Pericardium fibroblast (primary cell): ENCODE measurements around the gene CHRNB1. TPM values are rescaled to one million over a fixed set of nuclear protein-coding genes. Genes with fewer than 3 reads are reported as not detected.

ENCODE experiments used
- total RNA-seq: library from RNA; depleted of rRNA; stranded (reverse); fragments of >200 nt; gene quantifications from 2 replicates; pipeline ENCODE4 v1.2.3, GENCODE V29; 2015

The CHRNB1 gene, protein sequence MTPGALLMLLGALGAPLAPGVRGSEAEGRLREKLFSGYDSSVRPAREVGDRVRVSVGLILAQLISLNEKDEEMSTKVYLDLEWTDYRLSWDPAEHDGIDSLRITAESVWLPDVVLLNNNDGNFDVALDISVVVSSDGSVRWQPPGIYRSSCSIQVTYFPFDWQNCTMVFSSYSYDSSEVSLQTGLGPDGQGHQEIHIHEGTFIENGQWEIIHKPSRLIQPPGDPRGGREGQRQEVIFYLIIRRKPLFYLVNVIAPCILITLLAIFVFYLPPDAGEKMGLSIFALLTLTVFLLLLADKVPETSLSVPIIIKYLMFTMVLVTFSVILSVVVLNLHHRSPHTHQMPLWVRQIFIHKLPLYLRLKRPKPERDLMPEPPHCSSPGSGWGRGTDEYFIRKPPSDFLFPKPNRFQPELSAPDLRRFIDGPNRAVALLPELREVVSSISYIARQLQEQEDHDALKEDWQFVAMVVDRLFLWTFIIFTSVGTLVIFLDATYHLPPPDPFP
- 3.7 and 6.7 TPM in 2 replicates for total RNA-seq

DNA sequence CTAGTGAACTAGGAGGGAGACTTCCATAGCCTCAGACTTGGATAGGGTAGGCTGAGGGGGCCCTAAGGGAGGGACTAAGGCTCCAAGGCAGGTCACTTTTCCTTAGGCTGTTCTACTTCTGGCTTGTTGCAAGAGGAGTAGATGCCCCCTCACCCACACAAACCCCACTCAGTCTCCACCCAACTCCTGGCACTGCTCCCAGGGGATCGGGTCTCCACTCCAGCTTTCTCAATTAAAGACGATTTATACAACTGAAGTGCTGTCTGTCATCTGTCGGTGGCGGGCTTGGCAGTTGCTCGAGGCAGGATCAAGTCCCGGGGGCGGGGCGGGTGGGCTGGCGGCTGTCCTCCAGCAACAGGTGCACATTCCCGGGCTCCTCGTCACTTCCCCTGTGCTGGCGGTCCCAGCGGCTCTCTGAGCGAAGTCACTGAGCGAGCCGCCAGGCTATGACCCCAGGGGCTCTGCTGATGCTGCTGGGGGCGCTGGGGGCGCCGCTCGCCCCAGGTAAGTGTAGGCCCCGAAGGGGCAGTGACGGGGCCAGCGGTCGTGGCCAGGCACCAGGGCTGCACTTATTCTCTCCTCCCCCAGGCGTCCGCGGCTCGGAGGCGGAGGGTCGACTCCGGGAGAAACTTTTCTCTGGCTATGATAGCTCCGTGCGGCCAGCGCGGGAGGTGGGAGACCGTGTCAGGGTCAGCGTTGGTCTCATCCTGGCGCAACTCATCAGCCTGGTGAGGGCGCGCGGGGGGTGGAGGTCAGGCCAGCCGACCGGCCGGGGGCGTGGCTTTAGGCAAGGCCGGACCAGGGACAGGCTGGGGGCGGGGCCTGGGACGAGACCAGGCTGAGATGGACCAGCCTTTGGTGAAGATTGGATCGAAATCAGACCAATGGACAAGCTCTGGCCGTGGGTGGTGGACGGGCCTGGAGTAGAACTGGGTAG, at the start of gene CHRNB1:
CHRNB1 (plus strand) TSS at position 380 of the 937 bp plus-strand sequence; CDS start at position 447, 67 bp downstream.

DNA sequence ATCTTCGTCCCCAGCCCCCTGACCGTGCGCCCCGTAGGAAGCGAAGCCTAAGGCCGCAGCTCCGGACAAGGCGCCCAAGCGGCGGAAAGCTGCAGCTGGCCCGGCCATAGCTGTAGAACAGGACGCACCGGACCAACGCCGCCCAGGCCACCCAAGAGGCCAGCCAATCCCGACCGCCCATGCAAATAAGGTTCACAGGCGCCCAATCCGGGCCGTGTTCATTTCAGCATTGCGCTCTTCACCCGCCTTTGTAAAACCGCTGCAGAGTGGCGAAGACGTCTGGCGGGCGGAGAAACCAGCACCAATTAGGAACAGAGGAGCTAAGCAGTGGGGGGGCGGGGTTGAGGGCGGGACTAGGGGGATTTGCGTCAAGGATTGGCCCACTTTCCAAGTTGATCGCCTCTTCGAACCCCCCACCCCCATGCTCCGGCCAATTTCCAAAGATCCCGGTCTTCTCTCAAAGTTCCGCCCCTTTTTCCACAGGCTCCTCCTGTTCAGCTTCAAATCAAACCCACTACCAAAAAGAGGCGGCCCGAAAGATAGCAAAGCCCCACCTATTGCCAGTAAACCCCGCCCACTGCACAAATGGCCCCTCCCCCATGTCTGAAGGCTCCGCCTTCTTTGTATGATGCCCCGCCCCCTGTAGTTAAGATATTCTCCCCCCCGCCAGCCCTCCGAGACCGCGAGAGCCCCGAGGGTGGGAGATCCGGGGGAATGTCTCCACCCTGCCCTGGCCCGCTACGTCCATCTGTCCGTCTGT, 40.7 kb upstream of the CHRNB1 start, which contains the start of gene TMEM256:
TMEM256 (minus strand) TSS at position 121 of the 760 bp plus-strand sequence; CDS start at position 108, 13 bp downstream.

GRCh38 chr17:7407485-7408251, 37.2 kb upstream of the CHRNB1 start, which contains the start of gene NLGN2:
Gene NLGN2 (plus strand): TSS chr17:7407845. CDS start chr17:7408256, 411 bp downstream.

GRCh38 chr17:7419819-7420610, 24.8 kb upstream of the CHRNB1 start, which contains the start of gene SPEM1:
Gene SPEM1 (plus strand): TSS chr17:7420324. CDS start chr17:7420385, 61 bp downstream.

DNA sequence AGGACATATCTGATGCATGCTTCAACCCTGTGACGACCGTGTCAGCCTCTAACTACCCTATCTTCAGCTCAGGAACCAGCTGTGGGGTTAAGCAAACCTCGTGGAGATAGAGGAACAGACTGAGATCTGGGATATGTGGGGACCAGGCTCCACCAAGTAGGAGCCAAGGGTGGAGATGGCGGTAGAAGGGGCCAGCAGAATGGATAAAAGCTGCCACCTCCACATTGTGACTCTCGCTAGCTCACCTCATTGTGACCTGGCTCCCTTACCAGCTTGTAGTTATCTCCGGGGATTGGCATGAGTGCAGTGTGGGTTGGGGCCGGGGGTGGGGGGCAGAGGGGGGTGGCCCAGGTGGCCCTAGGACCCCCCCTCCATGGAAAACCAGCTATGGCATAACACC, 19.5 kb upstream of the CHRNB1 start, which contains the start of gene SPEM2:
SPEM2 (plus strand) TSS at position 301 of the 400 bp plus-strand sequence; CDS start at position 374, 73 bp downstream.

DNA sequence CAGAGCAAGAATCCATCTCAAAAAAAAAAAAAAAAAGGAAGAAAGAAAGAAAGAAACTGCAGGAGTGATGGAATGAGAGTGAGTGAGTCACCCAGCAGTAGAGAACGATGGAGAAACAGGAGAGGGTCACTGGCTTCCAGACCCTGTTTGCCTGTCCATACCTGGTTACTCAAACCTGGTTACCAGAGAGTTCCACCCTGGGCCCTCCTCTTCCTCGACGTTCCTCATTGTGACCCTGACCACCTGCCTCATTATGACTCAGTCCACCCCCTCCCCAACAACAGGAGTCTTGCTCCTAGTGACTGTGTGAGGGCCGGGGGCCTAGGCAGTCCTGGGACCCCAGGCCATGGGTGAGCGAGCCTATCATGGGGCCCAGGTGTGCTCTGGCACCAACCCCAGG, 16.3 kb upstream of the CHRNB1 start, which contains the start of gene SPEM3:
SPEM3 (plus strand) TSS at position 301 of the 400 bp plus-strand sequence; CDS start at position 347, 46 bp downstream.

GRCh38 chr17:7439462-7440112, 5.3 kb upstream of the CHRNB1 start, which contains the start of gene FGF11:
Gene FGF11 (plus strand): TSS chr17:7439512. CDS start chr17:7439621, 109 bp downstream.

DNA sequence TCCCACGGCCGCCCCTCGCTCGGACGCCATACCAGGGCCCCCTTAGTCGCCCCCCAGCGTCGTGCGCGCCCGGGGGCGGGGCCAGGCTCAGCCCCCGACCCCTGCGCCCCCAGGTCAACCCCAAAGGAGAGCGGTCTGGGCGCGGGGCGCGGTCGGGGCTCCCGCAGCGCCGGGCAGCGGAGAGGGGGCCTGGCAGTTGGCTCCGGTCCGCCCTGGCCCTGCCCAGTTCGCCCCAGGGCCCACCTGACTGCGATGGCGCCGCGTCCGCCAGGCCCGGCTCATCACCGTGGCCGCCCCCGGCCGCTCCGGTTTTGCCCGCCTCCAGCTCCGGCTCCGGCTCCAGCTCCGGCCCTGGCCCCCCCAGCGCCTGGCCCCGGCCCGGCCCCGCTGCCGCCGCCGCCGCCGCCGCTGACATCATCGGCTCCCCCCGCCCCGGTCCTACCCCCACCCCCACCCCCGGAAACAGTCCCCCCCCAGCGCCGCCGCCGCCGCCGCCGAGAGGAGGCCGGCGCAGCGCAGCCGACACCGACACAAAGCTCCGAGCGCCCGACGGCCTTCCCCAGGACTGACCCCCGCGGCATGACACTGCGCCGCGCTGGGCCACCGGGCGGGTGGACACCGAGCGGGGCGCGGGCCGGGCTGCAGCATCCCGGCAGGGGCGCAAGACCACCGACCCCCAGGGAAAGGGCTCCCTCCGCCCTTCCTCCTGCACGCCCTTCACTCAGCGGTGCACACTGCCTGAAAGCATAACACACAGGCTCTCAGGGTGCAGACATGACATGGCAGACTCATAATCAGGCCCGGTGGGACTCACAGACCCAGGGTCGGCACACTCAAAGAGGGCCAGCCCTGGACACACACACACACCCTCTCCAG, 34.6 kb downstream of the CHRNB1 start, which contains the start of gene ZBTB4:
ZBTB4 (minus strand) TSS at position 419 of the 876 bp plus-strand sequence. CDS start 12,830 bp downstream, outside the sequence.

DNA sequence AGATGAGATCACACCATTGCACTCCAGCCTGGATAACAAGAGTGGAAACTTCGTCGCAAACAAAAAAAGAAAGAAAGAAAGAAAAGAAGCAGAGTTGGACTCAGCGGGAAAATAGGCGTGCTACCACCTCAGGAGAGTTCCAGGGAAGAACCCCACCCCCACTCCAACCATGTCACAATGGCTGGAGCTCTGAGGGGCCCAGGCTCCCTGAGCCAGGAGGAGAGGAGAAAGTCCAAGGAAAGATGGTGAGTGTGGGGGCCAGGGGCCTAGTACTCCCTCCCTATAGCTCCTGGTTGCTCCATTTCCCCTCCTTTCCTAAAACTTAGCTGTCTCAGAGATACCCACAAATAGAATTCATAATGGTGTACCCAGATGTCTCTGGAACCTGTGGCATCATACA, 36.4 kb downstream of the CHRNB1 start, which contains the start of gene SLC35G6:
SLC35G6 (plus strand) TSS at position 172 of the 400 bp plus-strand sequence; CDS start at position 243, 71 bp downstream.

GRCh38 chr17:7484067-7484918, 39.4 kb downstream of the CHRNB1 start, which contains the start of gene POLR2A:
Gene POLR2A (plus strand): TSS chr17:7484366.

Other genes starting within 250 kb of the CHRNB1 start
- 8.5 and 13.6 TPM in 2 replicates for gene DLG4, start 225.2 kb upstream of the CHRNB1 start, total RNA-seq
- gene ACADVL, start 225.1 kb upstream of the CHRNB1 start, total RNA-seq, result 194 and 234 TPM in 2 replicates
- gene DVL2, start 210.5 kb upstream of the CHRNB1 start, total RNA-seq, result 61.8 and 63.7 TPM in 2 replicates
- 37.1 and 52.7 TPM in 2 replicates for gene PHF23, start 205.6 kb upstream of the CHRNB1 start, total RNA-seq
- 916 and 1,059 TPM in 2 replicates for gene GABARAP, start 202.6 kb upstream of the CHRNB1 start, total RNA-seq
- gene CTDNEP1, start 193.3 kb upstream of the CHRNB1 start, total RNA-seq, result 56.2 and 97.6 TPM in 2 replicates
- 24.4 and 27.7 TPM in 2 replicates for gene ELP5, start 192.8 kb upstream of the CHRNB1 start, total RNA-seq
- gene CLDN7, start 182.6 kb upstream of the CHRNB1 start, total RNA-seq, result 0.17 and 1.3 TPM in 2 replicates
- gene SLC2A4, start 163.3 kb upstream of the CHRNB1 start, total RNA-seq, result 0.23 TPM in 1 of 2 replicates, not detected in the other
- gene YBX2, start 150.4 kb upstream of the CHRNB1 start, total RNA-seq, result 0.60 TPM in 1 of 2 replicates, not detected in the other
- 327 and 351 TPM in 2 replicates for gene EIF5A, start 137.4 kb upstream of the CHRNB1 start, total RNA-seq
- gene GPS2, start 129.7 kb upstream of the CHRNB1 start, total RNA-seq, result 65.2 and 92.2 TPM in 2 replicates
- 8.9 and 13.0 TPM in 2 replicates for gene NEURL4, start 115.7 kb upstream of the CHRNB1 start, total RNA-seq
- gene ACAP1, start 108.5 kb upstream of the CHRNB1 start, total RNA-seq, result 0.34 TPM in 1 of 2 replicates, not detected in the other
- gene KCTD11, start 92.9 kb upstream of the CHRNB1 start, total RNA-seq, result 17.2 and 24.3 TPM in 2 replicates
- gene TMEM95, start 89.9 kb upstream of the CHRNB1 start, total RNA-seq, result not detected in 2 replicates
- 0.09 and 0.47 TPM in 2 replicates for gene TNK1, start 64.0 kb upstream of the CHRNB1 start, total RNA-seq
- gene PLSCR3, start 50.5 kb upstream of the CHRNB1 start, total RNA-seq, result 45.7 and 72.9 TPM in 2 replicates
- gene TMEM256, start 41.0 kb upstream of the CHRNB1 start, total RNA-seq, result 83.2 and 132 TPM in 2 replicates
- gene NLGN2, start 37.2 kb upstream of the CHRNB1 start, total RNA-seq, result 13.5 and 18.6 TPM in 2 replicates
- gene SPEM1, start 24.7 kb upstream of the CHRNB1 start, total RNA-seq, result not detected in 2 replicates
- not detected in 2 replicates for gene SPEM2, start 19.4 kb upstream of the CHRNB1 start, total RNA-seq
- not detected in 2 replicates for gene SPEM3, start 16.2 kb upstream of the CHRNB1 start, total RNA-seq
- 1.3 and 2.4 TPM in 2 replicates for gene TMEM102, start 9.6 kb upstream of the CHRNB1 start, total RNA-seq
- 0.43 and 2.0 TPM in 2 replicates for gene FGF11, start 5.5 kb upstream of the CHRNB1 start, total RNA-seq
- 25.4 and 29.3 TPM in 2 replicates for gene ZBTB4, start 34.6 kb downstream of the CHRNB1 start, total RNA-seq
- not detected in 2 replicates for gene SLC35G6, start 36.4 kb downstream of the CHRNB1 start, total RNA-seq
- gene POLR2A, start 39.3 kb downstream of the CHRNB1 start, total RNA-seq, result 35.5 and 50.7 TPM in 2 replicates
- gene TNFSF12, start 104.0 kb downstream of the CHRNB1 start, total RNA-seq, result 14.1 and 17.4 TPM in 2 replicates
- gene TNFSF13, start 113.7 kb downstream of the CHRNB1 start, total RNA-seq, result 2.1 and 3.6 TPM in 2 replicates
- gene SENP3, start 116.9 kb downstream of the CHRNB1 start, total RNA-seq, result 45.6 and 47.5 TPM in 2 replicates
- 13.4 and 22.7 TPM in 2 replicates for gene CD68, start 134.6 kb downstream of the CHRNB1 start, total RNA-seq
- 115 and 144 TPM in 2 replicates for gene MPDU1, start 138.8 kb downstream of the CHRNB1 start, total RNA-seq
- 0.12 and 0.85 TPM in 2 replicates for gene SOX15, start 145.0 kb downstream of the CHRNB1 start, total RNA-seq
- gene FXR2, start 169.8 kb downstream of the CHRNB1 start, total RNA-seq, result 17.7 and 41.3 TPM in 2 replicates
- 58.8 and 85.5 TPM in 2 replicates for gene SAT2, start 182.8 kb downstream of the CHRNB1 start, total RNA-seq
- 0.12 and 4.1 TPM in 2 replicates for gene SHBG, start 185.1 kb downstream of the CHRNB1 start, total RNA-seq
- gene ATP1B2, start 205.9 kb downstream of the CHRNB1 start, total RNA-seq, result 0.93 TPM in 1 of 2 replicates, not detected in the other
- gene TP53, start 242.4 kb downstream of the CHRNB1 start, total RNA-seq, result 44.9 and 63.2 TPM in 2 replicates
- gene WRAP53, start 243.4 kb downstream of the CHRNB1 start, total RNA-seq, result 3.3 and 6.8 TPM in 2 replicates